ENCODE data around the gene PTPN4. TPM values are rescaled to one million over a fixed set of nuclear protein-coding genes. Genes with fewer than 3 reads are reported as not detected.

The PTPN4 gene
- total and polyA plus RNA-seq, 2 of the 13 experiments (the other 11 are each of a cell fraction or from before 2014, with no cell fraction given), result 20.3 to 34.6 TPM

DNA sequence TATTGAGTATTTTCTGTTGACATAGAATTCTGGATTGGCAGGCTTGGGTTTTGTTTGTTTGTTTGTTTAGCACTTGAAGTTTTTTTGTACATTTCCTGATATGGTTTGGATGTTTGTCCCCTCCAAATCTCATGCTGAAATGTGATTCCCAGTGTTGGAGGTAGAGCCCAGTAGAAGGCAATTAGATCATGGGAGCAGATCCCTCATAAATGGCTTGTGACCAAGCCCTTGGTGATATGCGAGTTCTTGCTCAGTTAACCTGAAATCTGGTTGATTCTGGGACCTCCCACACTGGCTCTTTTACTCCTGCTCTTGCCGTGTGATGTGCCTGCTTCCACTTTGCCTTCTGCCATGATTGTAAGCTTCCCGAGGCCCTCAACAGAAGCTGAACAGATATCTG, 98.0 kb downstream of the PTPN4 start:
- Histone ChIP-seq H3K27ac (ENCODE audit: extremely low read length, insufficient read depth, low read length) (no peak overlapping the region), H3K4me2 (ENCODE audit: low read depth, low read length) (no peak overlapping the region), H3K4me3 (replicated peaks in 1 of 3; ENCODE audit: insufficient read depth in 1 of 3, low read depth in 2 of 3, low read length in 3 of 3) (no peak overlapping the region), H4K20me1 (ENCODE audit: insufficient read depth, low read length) (no peaks in the 10 kb centered on the region), H2AFZ (ENCODE audit: low read length) (no peak overlapping the region), H3K4me1 (ENCODE audit: insufficient read depth, low read length) (peaks cover 16% of the 10 kb centered on the region), H3K36me3 (replicated peaks in 1 of 2; ENCODE audit: control insufficient read depth in 1 of 2, insufficient read depth in 2 of 2, low read length in 2 of 2) (no peaks in the 10 kb centered on the region), H3K79me2 (ENCODE audit: insufficient read depth, low read length) (peaks cover 12% of the 10 kb centered on the region), H3K9me3 (ENCODE audit: low read length) (peaks cover 4% of the 10 kb centered on the region), H3K9ac (ENCODE audit: insufficient read depth, low read depth, low read length) (no peak overlapping the region), H3K27me3 (ENCODE audit: control insufficient read depth in 1 of 2, insufficient read depth in 2 of 2, low read length in 2 of 2) (no peaks in the 10 kb centered on the region)
- no peak for FAIRE-seq
- POLR2A ChIA-PET, result no interaction called here
- in situ Hi-C loops (cut with HindIII; ENCODE audit: extremely low pct_ligation_motif_present, low pct_unique_long_range_greater_than_20kb) (no loop called here), intact Hi-C loops (cut with micrococcal nuclease; ENCODE audit: unreplicated experiment) (no loop called here)
- no peak for ATAC-seq
- CTCF ChIA-PET (ENCODE audit: low intra/inter-chr PET ratio, low total read pairs), result no interaction called here
- no peak for DNase-seq (ENCODE audit: low spot score)
- no TSS peak for BruUV-seq (replicated peaks)
- no peak for TF ChIP-seq ZNF790 (CRISPR knock-in tag; IDR thresholded peaks at IDR 0.05; ENCODE audit: borderline replicate concordance)
- TF ChIP-seq ZNF124 (CRISPR knock-in tag; IDR thresholded peaks at IDR 0.05), result no peak
- no peak for TF ChIP-seq GATAD2A (CRISPR knock-in tag; IDR thresholded peaks at IDR 0.05)
- TF ChIP-seq ATRX (CRISPR knock-in tag; IDR thresholded peaks at IDR 0.05; ENCODE audit: borderline replicate concordance), result no peak
- 97% methylated on average over 3 of the region's 3 CpGs for WGBS (ENCODE audit: low lambda C conversion rate)

GRCh38 chr2:119859528-119859927, 99.8 kb downstream of the PTPN4 start:
- peak; percentile 53; the same call in 2 of the 3 replicates for ATAC-seq
- Histone ChIP-seq H3K27ac (ENCODE audit: extremely low read length, insufficient read depth, low read length) (no peak overlapping the region), H3K36me3 (replicated peaks in 1 of 2; ENCODE audit: control insufficient read depth in 1 of 2, insufficient read depth in 2 of 2, low read length in 2 of 2) (no peaks in the 10 kb centered on the region; a peak in 1 of 5 replicates), H3K9ac (ENCODE audit: insufficient read depth, low read depth, low read length) (no peak overlapping the region), H3K4me1 (ENCODE audit: insufficient read depth, low read length) (peaks cover 16% of the 10 kb centered on the region), H3K27me3 (ENCODE audit: control insufficient read depth in 1 of 2, insufficient read depth in 2 of 2, low read length in 2 of 2) (no peaks in the 10 kb centered on the region), H2AFZ (ENCODE audit: low read length) (no peak overlapping the region), H3K9me3 (ENCODE audit: low read length) (no peaks in the 10 kb centered on the region), H4K20me1 (ENCODE audit: insufficient read depth, low read length) (no peaks in the 10 kb centered on the region), H3K4me2 (ENCODE audit: low read depth, low read length) (no peak overlapping the region), H3K79me2 (ENCODE audit: insufficient read depth, low read length) (peaks cover 7% of the 10 kb centered on the region), H3K4me3 (replicated peaks in 1 of 3; ENCODE audit: insufficient read depth in 1 of 3, low read depth in 2 of 3, low read length in 3 of 3) (no peak overlapping the region)
- intact Hi-C loops (cut with micrococcal nuclease; ENCODE audit: unreplicated experiment), result no loop called here
- FAIRE-seq, result no peak
- POLR2A ChIA-PET, result no interaction called here
- CTCF ChIA-PET (ENCODE audit: low intra/inter-chr PET ratio, low total read pairs), result no interaction called here
- no peak for TF ChIP-seq ZNF891 (CRISPR knock-in tag; IDR thresholded peaks at IDR 0.05)
- no peak for TF ChIP-seq ARID2 (CRISPR knock-in tag; IDR thresholded peaks at IDR 0.05; ENCODE audit: borderline replicate concordance)
- no peak for TF ChIP-seq SOX6 (IDR thresholded peaks at IDR 0.05)
- TF ChIP-seq SOX6 (CRISPR knock-in tag; IDR thresholded peaks at IDR 0.05), result no peak
- no peak for TF ChIP-seq ZNF230 (CRISPR knock-in tag; IDR thresholded peaks at IDR 0.05)
- no peak for TF ChIP-seq ZFP90 (CRISPR knock-in tag; IDR thresholded peaks at IDR 0.05; ENCODE audit: borderline replicate concordance)
- TF ChIP-seq, protein P1, sequence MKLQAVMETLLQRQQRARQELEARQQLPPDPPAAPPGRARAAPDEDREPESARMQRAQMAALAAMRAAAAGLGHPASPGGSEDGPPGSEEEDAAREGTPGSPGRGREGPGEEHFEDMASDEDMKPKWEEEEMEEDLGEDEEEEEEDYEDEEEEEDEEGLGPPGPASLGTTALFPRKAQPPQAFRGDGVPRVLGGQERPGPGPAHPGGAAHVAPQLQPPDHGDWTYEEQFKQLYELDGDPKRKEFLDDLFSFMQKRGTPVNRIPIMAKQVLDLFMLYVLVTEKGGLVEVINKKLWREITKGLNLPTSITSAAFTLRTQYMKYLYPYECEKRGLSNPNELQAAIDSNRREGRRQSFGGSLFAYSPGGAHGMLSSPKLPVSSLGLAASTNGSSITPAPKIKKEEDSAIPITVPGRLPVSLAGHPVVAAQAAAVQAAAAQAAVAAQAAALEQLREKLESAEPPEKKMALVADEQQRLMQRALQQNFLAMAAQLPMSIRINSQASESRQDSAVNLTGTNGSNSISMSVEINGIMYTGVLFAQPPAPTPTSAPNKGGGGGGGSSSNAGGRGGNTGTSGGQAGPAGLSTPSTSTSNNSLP (IDR thresholded peaks at IDR 0.05; ENCODE audit: low read depth, low read length), result no peak
- TF ChIP-seq ZNF264 (CRISPR knock-in tag; IDR thresholded peaks at IDR 0.05), result no peak
- no peak for TF ChIP-seq ZNF747 (CRISPR knock-in tag; IDR thresholded peaks at IDR 0.05; ENCODE audit: borderline replicate concordance)
- TF ChIP-seq, protein P2, sequence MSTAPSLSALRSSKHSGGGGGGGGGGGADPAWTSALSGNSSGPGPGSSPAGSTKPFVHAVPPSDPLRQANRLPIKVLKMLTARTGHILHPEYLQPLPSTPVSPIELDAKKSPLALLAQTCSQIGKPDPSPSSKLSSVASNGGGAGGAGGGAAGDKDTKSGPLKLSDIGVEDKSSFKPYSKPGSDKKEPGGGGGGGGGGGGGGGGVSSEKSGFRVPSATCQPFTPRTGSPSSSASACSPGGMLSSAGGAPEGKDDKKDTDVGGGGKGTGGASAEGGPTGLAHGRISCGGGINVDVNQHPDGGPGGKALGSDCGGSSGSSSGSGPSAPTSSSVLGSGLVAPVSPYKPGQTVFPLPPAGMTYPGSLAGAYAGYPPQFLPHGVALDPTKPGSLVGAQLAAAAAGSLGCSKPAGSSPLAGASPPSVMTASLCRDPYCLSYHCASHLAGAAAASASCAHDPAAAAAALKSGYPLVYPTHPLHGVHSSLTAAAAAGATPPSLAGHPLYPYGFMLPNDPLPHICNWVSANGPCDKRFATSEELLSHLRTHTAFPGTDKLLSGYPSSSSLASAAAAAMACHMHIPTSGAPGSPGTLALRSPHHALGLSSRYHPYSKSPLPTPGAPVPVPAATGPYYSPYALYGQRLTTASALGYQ (CRISPR knock-in tag; IDR thresholded peaks at IDR 0.05), result no peak
- TF ChIP-seq ZNF468 (CRISPR knock-in tag; IDR thresholded peaks at IDR 0.05), result no peak
- TF ChIP-seq SETDB1 (CRISPR knock-in tag; IDR thresholded peaks at IDR 0.05; ENCODE audit: borderline replicate concordance), result no peak
- no TSS peak for BruUV-seq (replicated peaks)
- in situ Hi-C loops (cut with HindIII; ENCODE audit: extremely low pct_ligation_motif_present, low pct_unique_long_range_greater_than_20kb), result no loop called here
- 94% methylated on average over 4 of the region's 4 CpGs for WGBS (ENCODE audit: low lambda C conversion rate)
- no peak for DNase-seq (ENCODE audit: low spot score)

Measured in HepG2 (cell line).